K562 (cell line): Measurements from ENCODE around the gene PLAGL1. TPM values are rescaled to one million over a fixed set of nuclear protein-coding genes. Genes with fewer than 3 reads are reported as not detected.

ENCODE experiments used
- CEBPB ChIP-seq: fragments of 450-650 bp; IDR thresholded peaks from 2 replicates; pipeline ENCODE4 v1.6.1; 2016; ENCODE audit warnings: missing genetic modification characterization, missing compliant biosample characterization
- CEBPG ChIP-seq, 3 experiments: fragments of 200-800 bp in 1 of 3; sonication (Bioruptor generic) in 1 of 3; sonication (generic) in 1 of 3; formaldehyde crosslinking in 1 of 3; IDR thresholded peaks in 2 of 3; conservative IDR thresholded peaks in 1 of 3; 2 replicates each; pipeline versions ENCODE4 v1.6.1 to v1.8.0; 2016 to 2022; ENCODE audit warnings: missing compliant biosample characterization in 2 of 3, missing genetic modification characterization in 2 of 3, mild to moderate bottlenecking in 1 of 3, missing genetic modification reagents in 1 of 3
- RAD21 ChIP-seq, 2 experiments: fragments of 250-450 bp in 1 of 2; fragments of 450-650 bp in 1 of 2; sonication (Bioruptor Pico) in 1 of 2; formaldehyde crosslinking in 1 of 2; IDR thresholded peaks in 1 of 2; conservative IDR thresholded peaks in 1 of 2; 2 replicates each; pipeline versions ENCODE4 v1.4.0 to v1.8.0; 2020 to 2022; ENCODE audit warnings: mild to moderate bottlenecking in 2 of 2, moderate library complexity in 1 of 2
- TCF7L2 ChIP-seq: fragments of 150-350 bp; IDR thresholded peaks from 2 replicates; pipeline ENCODE4 v1.6.1; 2016; ENCODE audit warnings: low read depth, mild to moderate bottlenecking, low read length, moderate library complexity
- ZNF644 ChIP-seq: fragments of 200-800 bp; sonication (Bioruptor generic); IDR thresholded peaks from 2 replicates; pipeline ENCODE4 v1.6.1; 2016; ENCODE audit warnings: low read depth, missing genetic modification characterization, missing compliant biosample characterization
- polyA plus RNA-seq, 8 experiments: library from polyadenylated mRNA; depleted of rRNA in 4 of 8; stranded (reverse) in 5 of 8; unstranded in 3 of 8; fragments of >200 nt; fragmentation: Nextera tagmentation in 2 of 8; fragmentation: Illumina TruSeq in 1 of 8; extraction: Ambion mirVana in 2 of 8; extraction: Trizol in 1 of 8; gene quantifications; 2 replicates each; pipeline versions ENCODE4 v1.2.1 to v1.2.3, GENCODE V29; 2011 to 2014; ENCODE audit warnings: inconsistent platforms in 1 of 8, missing spikeins in 1 of 8
- total RNA-seq, 7 experiments: library from RNA; depleted of rRNA in 6 of 7; stranded (reverse); fragments of >200 nt in 6 of 7; fragmentation: Illumina TruSeq in 2 of 7; extraction: Trizol in 2 of 7; gene quantifications; 2 replicates each; pipeline versions ENCODE4 v1.2.1 to v1.2.3, GENCODE V29; 2011 to 2021; ENCODE audit warnings: low replicate concordance in 1 of 7
- TF ChIP-seq, protein P1 (sequence below): fragments of 450-650 bp; formaldehyde crosslinking; IDR thresholded peaks from 2 replicates; pipeline ENCODE4 v1.4.0; 2020; ENCODE audit warnings: mild to moderate bottlenecking, moderate library complexity
- TF ChIP-seq, protein P2 (sequence below): fragments of 250-450 bp; sonication (Bioruptor Pico); IDR thresholded peaks from 2 replicates; pipeline ENCODE4 v1.8.0; 2021; ENCODE audit warnings: moderate library complexity, mild to moderate bottlenecking, inconsistent platforms
- TF ChIP-seq, protein P3 (sequence below): fragments of 450-650 bp; IDR thresholded peaks from 2 replicates; pipeline ENCODE4 v1.6.1; 2018; ENCODE audit not compliant: partially characterized antibody
- TF ChIP-seq, protein P4 (sequence below), 3 experiments: IDR thresholded peaks in 2 of 3; conservative IDR thresholded peaks in 1 of 3; 2 replicates each; pipeline ENCODE4 v1.5.1; 2011 to 2012; ENCODE audit warnings: low read length in 3 of 3, mild to moderate bottlenecking in 3 of 3, control low read depth in 2 of 3, improper control_type of control experiment in 1 of 3, inconsistent platforms in 1 of 3, low read depth in 1 of 3, mixed read lengths in 1 of 3, moderate library complexity in 1 of 3; ENCODE audit not compliant: insufficient read depth in 2 of 3
- TF ChIP-seq, protein P5 (sequence below): fragments of 450-650 bp; IDR thresholded peaks from 2 replicates; pipeline ENCODE4 v1.6.1; 2016; ENCODE audit warnings: borderline replicate concordance

The PLAGL1 gene
- total and polyA plus RNA-seq, 9 of the 15 experiments (the other 6 are each of a cell fraction or from before 2014, with no cell fraction given) = 4.9 to 29.6 (median 13.2) TPM

DNA sequence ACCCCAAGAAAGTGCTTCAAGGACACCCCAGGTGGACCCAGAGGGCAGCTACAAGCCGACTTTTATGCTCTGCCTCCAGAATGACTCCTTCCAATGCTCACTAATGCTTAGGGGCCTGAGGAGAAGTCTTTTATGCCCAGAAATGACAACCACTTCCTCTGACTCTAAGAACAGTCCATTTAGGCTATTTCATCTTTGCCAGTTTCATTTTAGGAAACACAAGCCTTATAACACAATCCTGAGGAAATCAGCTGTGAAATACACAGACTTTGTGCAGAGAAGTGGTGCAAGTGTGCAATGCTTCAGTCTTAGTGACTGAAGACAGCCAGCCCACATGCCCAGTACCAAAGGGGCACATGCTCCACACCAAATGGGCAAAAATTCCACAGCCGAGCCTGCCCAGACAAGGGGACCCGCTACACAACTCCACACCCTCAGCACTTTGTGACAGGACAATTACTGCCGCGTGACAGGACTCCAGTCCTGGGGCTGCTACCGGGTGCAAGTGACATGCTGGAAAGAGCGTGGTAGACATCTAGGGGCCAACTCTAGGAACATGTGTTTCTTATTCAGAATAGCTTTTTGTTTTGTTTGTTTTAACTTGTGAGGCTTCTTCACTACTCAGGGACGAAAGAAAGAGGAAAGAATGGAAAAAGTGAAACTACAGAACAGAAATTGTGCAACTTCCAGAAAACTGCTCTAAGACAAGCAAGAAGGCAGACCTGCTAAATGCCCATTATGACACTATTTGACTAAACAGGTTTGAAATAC, 28.2 kb upstream of the PLAGL1 start (continued):
- TF ChIP-seq, protein P1, sequence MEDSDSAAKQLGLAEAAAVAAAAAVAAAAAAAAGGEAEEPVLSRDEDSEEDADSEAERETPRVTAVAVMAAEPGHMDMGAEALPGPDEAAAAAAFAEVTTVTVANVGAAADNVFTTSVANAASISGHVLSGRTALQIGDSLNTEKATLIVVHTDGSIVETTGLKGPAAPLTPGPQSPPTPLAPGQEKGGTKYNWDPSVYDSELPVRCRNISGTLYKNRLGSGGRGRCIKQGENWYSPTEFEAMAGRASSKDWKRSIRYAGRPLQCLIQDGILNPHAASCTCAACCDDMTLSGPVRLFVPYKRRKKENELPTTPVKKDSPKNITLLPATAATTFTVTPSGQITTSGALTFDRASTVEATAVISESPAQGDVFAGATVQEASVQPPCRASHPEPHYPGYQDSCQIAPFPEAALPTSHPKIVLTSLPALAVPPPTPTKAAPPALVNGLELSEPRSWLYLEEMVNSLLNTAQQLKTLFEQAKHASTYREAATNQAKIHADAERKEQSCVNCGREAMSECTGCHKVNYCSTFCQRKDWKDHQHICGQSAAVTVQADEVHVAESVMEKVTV = peak; percentile 31; the same call in 1 of the 2 replicates
- TF ChIP-seq RAD21 (CRISPR knock-in tag; conservative IDR thresholded peaks at IDR 0.05 in 1 of 2, IDR thresholded peaks at IDR 0.05 in 1 of 2) (peak; percentile 60 to 63), CEBPG (CRISPR knock-in tag; IDR thresholded peaks at IDR 0.05) (no peak), CEBPG (tag; conservative IDR thresholded peaks at IDR 0.05 in 1 of 2, IDR thresholded peaks at IDR 0.05 in 1 of 2) (peak in 1 of 2 experiments; percentile 52; a peak in 2 of 4 replicates), ZNF644 (tag) (no peak), CEBPB (tag) (0 out of 2 replicates have a peak, but pooled peaks have one; percentile 14), TCF7L2 (no peak)
- TF ChIP-seq, protein P2, sequence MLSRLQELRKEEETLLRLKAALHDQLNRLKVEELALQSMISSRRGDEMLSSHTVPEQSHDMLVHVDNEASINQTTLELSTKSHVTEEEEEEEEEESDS (CRISPR knock-in tag) = no peak
- TF ChIP-seq, protein P3, sequence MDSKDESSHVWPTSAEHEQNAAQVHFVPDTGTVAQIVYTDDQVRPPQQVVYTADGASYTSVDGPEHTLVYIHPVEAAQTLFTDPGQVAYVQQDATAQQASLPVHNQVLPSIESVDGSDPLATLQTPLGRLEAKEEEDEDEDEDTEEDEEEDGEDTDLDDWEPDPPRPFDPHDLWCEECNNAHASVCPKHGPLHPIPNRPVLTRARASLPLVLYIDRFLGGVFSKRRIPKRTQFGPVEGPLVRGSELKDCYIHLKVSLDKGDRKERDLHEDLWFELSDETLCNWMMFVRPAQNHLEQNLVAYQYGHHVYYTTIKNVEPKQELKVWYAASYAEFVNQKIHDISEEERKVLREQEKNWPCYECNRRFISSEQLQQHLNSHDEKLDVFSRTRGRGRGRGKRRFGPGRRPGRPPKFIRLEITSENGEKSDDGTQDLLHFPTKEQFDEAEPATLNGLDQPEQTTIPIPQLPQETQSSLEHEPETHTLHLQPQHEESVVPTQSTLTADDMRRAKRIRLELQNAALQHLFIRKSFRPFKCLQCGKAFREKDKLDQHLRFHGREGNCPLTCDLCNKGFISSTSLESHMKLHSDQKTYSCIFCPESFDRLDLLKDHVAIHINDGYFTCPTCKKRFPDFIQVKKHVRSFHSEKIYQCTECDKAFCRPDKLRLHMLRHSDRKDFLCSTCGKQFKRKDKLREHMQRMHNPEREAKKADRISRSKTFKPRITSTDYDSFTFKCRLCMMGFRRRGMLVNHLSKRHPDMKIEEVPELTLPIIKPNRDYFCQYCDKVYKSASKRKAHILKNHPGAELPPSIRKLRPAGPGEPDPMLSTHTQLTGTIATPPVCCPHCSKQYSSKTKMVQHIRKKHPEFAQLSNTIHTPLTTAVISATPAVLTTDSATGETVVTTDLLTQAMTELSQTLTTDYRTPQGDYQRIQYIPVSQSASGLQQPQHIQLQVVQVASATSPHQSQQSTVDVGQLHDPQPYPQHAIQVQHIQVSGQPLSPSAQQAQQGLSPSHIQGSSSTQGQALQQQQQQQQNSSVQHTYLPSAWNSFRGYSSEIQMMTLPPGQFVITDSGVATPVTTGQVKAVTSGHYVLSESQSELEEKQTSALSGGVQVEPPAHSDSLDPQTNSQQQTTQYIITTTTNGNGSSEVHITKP = peak; percentile 26
- TF ChIP-seq, protein P4, sequence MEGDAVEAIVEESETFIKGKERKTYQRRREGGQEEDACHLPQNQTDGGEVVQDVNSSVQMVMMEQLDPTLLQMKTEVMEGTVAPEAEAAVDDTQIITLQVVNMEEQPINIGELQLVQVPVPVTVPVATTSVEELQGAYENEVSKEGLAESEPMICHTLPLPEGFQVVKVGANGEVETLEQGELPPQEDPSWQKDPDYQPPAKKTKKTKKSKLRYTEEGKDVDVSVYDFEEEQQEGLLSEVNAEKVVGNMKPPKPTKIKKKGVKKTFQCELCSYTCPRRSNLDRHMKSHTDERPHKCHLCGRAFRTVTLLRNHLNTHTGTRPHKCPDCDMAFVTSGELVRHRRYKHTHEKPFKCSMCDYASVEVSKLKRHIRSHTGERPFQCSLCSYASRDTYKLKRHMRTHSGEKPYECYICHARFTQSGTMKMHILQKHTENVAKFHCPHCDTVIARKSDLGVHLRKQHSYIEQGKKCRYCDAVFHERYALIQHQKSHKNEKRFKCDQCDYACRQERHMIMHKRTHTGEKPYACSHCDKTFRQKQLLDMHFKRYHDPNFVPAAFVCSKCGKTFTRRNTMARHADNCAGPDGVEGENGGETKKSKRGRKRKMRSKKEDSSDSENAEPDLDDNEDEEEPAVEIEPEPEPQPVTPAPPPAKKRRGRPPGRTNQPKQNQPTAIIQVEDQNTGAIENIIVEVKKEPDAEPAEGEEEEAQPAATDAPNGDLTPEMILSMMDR (IDR thresholded peaks at IDR 0.05 in 2 of 3, conservative IDR thresholded peaks at IDR 0.05 in 1 of 3; ENCODE audit: insufficient read depth in 2 of 3, low read depth in 1 of 3, low read length in 3 of 3) = peak; percentile 20 to 54 (median 38); a peak in 5 of 6 replicates
- TF ChIP-seq, protein P5, sequence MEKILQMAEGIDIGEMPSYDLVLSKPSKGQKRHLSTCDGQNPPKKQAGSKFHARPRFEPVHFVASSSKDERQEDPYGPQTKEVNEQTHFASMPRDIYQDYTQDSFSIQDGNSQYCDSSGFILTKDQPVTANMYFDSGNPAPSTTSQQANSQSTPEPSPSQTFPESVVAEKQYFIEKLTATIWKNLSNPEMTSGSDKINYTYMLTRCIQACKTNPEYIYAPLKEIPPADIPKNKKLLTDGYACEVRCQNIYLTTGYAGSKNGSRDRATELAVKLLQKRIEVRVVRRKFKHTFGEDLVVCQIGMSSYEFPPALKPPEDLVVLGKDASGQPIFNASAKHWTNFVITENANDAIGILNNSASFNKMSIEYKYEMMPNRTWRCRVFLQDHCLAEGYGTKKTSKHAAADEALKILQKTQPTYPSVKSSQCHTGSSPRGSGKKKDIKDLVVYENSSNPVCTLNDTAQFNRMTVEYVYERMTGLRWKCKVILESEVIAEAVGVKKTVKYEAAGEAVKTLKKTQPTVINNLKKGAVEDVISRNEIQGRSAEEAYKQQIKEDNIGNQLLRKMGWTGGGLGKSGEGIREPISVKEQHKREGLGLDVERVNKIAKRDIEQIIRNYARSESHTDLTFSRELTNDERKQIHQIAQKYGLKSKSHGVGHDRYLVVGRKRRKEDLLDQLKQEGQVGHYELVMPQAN = no peak
- TF ChIP-seq, all 486 proteins: peak for 9
